Measurements from ENCODE around the gene SPPL2C. TPM values are rescaled to one million over a fixed set of nuclear protein-coding genes. Genes with fewer than 3 reads are reported as not detected.

The SPPL2C gene
- total RNA-seq, 1 experiment from 2014 or later, result not detected

DNA sequence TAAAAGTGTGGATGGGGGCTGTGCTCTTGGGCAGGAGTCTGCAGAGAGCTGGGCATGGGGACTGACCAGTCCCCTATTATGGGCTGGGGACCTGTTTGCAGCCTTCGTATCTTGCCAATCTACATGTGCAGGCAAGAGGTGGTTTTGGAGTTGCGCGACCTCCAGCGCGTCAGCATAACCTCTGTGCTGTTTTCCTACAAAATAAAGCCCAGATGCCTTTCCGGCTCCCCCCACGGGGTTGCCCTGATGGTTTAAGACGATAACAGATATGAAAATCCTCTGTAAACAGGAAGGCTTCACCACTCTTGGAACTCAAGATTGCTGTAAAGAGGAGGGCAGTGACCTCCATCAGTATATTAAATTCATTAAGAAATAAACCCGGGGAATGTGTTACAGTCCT, 16.5 kb upstream of the SPPL2C start:
- Mint-ChIP-seq H3K27ac (no peak overlapping the region), H3K9me3 (no peaks in the 10 kb centered on the region), H3K4me3 (no peak overlapping the region), H3K4me1 (peaks cover 0 to 7% of the 10 kb centered on the region in 2 experiments; a peak in 1 of 4 replicates), H3K27me3 (ENCODE audit: low read depth) (peaks cover 9% of the 10 kb centered on the region), H3K36me3 (ENCODE audit: insufficient read depth in 1 of 3, low read depth in 3 of 3) (no peaks in the 10 kb centered on the region)
- H3K27ac ChIP-seq (ENCODE audit: insufficient read length, low read depth, low read length), result no peak overlapping the region
- H4K20me1 ChIP-seq (ENCODE audit: control insufficient read depth, insufficient read depth, insufficient read length), result no peaks in the 10 kb centered on the region
- H2BK5ac ChIP-seq (ENCODE audit: insufficient read length, low read length), result no peak overlapping the region
- H4K5ac ChIP-seq (ENCODE audit: insufficient read length, low read depth, low read length), result no peak overlapping the region
- H2BK20ac ChIP-seq (ENCODE audit: low read depth, low read length, poor library complexity, severe bottlenecking), result no peak overlapping the region
- H2AFZ ChIP-seq (ENCODE audit: low read length), result no peak overlapping the region
- H3T11ph ChIP-seq (ENCODE audit: low read length), result no peak overlapping the region
- no peak overlapping the region for H2BK15ac ChIP-seq (ENCODE audit: low read depth, low read length)
- no peak overlapping the region for H3K18ac ChIP-seq (ENCODE audit: insufficient read length, low read depth, low read length)
- H2BK120ac ChIP-seq (ENCODE audit: low read depth, low read length, poor library complexity, severe bottlenecking), result no peak overlapping the region
- no peak overlapping the region for H3K14ac ChIP-seq (ENCODE audit: insufficient read depth, low read length)
- no peaks in the 10 kb centered on the region for H3K4me1 ChIP-seq (ENCODE audit: insufficient read depth, low read length)
- H3K4ac ChIP-seq (ENCODE audit: low read depth, low read length), result no peak overlapping the region
- TF ChIP-seq, protein P1, sequence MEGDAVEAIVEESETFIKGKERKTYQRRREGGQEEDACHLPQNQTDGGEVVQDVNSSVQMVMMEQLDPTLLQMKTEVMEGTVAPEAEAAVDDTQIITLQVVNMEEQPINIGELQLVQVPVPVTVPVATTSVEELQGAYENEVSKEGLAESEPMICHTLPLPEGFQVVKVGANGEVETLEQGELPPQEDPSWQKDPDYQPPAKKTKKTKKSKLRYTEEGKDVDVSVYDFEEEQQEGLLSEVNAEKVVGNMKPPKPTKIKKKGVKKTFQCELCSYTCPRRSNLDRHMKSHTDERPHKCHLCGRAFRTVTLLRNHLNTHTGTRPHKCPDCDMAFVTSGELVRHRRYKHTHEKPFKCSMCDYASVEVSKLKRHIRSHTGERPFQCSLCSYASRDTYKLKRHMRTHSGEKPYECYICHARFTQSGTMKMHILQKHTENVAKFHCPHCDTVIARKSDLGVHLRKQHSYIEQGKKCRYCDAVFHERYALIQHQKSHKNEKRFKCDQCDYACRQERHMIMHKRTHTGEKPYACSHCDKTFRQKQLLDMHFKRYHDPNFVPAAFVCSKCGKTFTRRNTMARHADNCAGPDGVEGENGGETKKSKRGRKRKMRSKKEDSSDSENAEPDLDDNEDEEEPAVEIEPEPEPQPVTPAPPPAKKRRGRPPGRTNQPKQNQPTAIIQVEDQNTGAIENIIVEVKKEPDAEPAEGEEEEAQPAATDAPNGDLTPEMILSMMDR (conservative IDR thresholded peaks at IDR 0.05), result no peak
- H3K27me3 ChIP-seq (ENCODE audit: insufficient read depth, low read length), result no peaks in the 10 kb centered on the region
- H3K79me2 ChIP-seq (ENCODE audit: insufficient read depth, low read length), result no peaks in the 10 kb centered on the region
- H3K56ac ChIP-seq (ENCODE audit: insufficient read length, low read depth, low read length), result no peak overlapping the region
- no peak overlapping the region for H3K4me2 ChIP-seq (ENCODE audit: insufficient read depth, insufficient read length, low read length)
- H4K91ac ChIP-seq (ENCODE audit: insufficient read length, low read depth, low read length), result no peak overlapping the region
- H3K9me3 ChIP-seq (ENCODE audit: control insufficient read depth, low read depth, low read length), result no peaks in the 10 kb centered on the region
- H3K23ac ChIP-seq (ENCODE audit: insufficient read length, low read depth, low read length), result no peak overlapping the region
- DNase-seq, result no peak
- no peak overlapping the region for H2BK12ac ChIP-seq (ENCODE audit: insufficient read length, low read depth, low read length)
- H3K9ac ChIP-seq (ENCODE audit: extremely low read depth, insufficient read length, low read length), result no peak overlapping the region
- no peak overlapping the region for H2AK5ac ChIP-seq (ENCODE audit: insufficient read length, low read length)
- no peaks in the 10 kb centered on the region for H3K23me2 ChIP-seq (ENCODE audit: insufficient read length, low read depth, low read length, poor library complexity, severe bottlenecking)
- no CpG with 5 or more reads among the region's 9 CpGs for WGBS (ENCODE audit: extremely low coverage, insufficient read length, low lambda C conversion rate)
- no peak overlapping the region for H4K8ac ChIP-seq (replicated peaks; ENCODE audit: insufficient read length, low read depth, low read length)
- no peaks in the 10 kb centered on the region for H3K79me1 ChIP-seq (ENCODE audit: insufficient read depth, low read depth, low read length, poor library complexity, severe bottlenecking)
